HCT116 (cell line): Measurements from ENCODE around the gene CEP162. TPM values are rescaled to one million over a fixed set of nuclear protein-coding genes. Genes with fewer than 3 reads are reported as not detected.

ENCODE experiments used
- ATAC-seq: fragments of 200-7000 bp; cut with Tn5 transposase; 2 replicates; pipeline ENCODE4 v1.9.1; 2020; ENCODE audit warnings: mild to moderate bottlenecking, moderate library complexity
- BruUV-seq: library from RNA; stranded (reverse); fragments of 400-500 nt; replicated peaks from 2 replicates; lab custom pipeline; 2021; lab: Mats Ljungman, UMichigan
- CTCF ChIA-PET: fragments of 300-600 bp; sonication (Branson Sonifier 250); formaldehyde crosslinking; loops from one replicate; lab custom pipeline; 2021; ENCODE audit warnings: antibody characterized with exemption; lab: Charles Lee
- POLR2A ChIA-PET: fragments of 300-600, 350-600 bp; sonication (Branson Sonifier 250); formaldehyde crosslinking; loops from one replicate; lab custom pipeline; 2021; ENCODE audit warnings: antibody characterized with exemption; lab: Charles Lee
- RAD21 ChIA-PET, 2 experiments: fragments of 300-600 bp; sonication (Branson Sonifier 250); formaldehyde crosslinking; loops; one replicate each; lab custom pipeline; 2023; ENCODE audit warnings: low total read pairs in 2 of 2; ENCODE audit not compliant: uncharacterized antibody in 2 of 2, unreplicated experiment in 2 of 2, low non-redundant PET in 1 of 2; lab: Charles Lee
- DNase-seq: peaks from one replicate; pipeline ENCODE4 v3.0.0-alpha.2; 2010; ENCODE audit warnings: low read depth, low spot score
- H2AFZ ChIP-seq: fragments of 200-600 bp; shearing (Covaris generic), sonication (generic); 2 replicates; pipeline ENCODE4 v1.6.1; 2017; ENCODE audit warnings: low read depth, mixed run types, mixed read lengths, antibody characterized with exemption, low read length; ENCODE audit not compliant: poor library complexity, severe bottlenecking
- H3K27ac ChIP-seq: 2 replicates; pipeline ENCODE4 v1.5.1; 2012; ENCODE audit warnings: low read depth, low read length
- H3K27me3 ChIP-seq: fragments of 200-600 bp; sonication (generic); 2 replicates; pipeline ENCODE4 v1.6.1; 2016; ENCODE audit warnings: mixed run types, low read length, mixed read lengths; ENCODE audit not compliant: insufficient read depth
- H3K36me3 ChIP-seq, 2 experiments: fragments of 200-500 bp in 1 of 2; fragments of 200-600 bp in 1 of 2; sonication (Bioruptor generic) in 1 of 2; sonication (generic) in 1 of 2; 2 replicates each; pipeline versions ENCODE4 v1.5.1 to v1.6.1; 2014 to 2016; ENCODE audit warnings: low read length in 2 of 2, inconsistent platforms in 1 of 2, mixed read lengths in 1 of 2, mixed run types in 1 of 2; ENCODE audit not compliant: insufficient read depth in 2 of 2, control insufficient read depth in 1 of 2
- H3K4me1 ChIP-seq, 2 experiments: fragments of 200-600 bp in 1 of 2; sonication (generic) in 1 of 2; 2 replicates each; pipeline versions ENCODE4 v1.5.1 to v1.6.1; 2012 to 2017; ENCODE audit warnings: low read length in 2 of 2, inconsistent platforms in 1 of 2, mild to moderate bottlenecking in 1 of 2, mixed read lengths in 1 of 2, mixed run types in 1 of 2, moderate library complexity in 1 of 2; ENCODE audit not compliant: insufficient read depth in 2 of 2, control insufficient read depth in 1 of 2
- H3K4me2 ChIP-seq: fragments of 200-600 bp; sonication (generic); 2 replicates; pipeline ENCODE4 v1.6.1; 2017; ENCODE audit warnings: mixed run types, low read length, mixed read lengths
- H3K4me3 ChIP-seq, 2 experiments: fragments of 200-600 bp in 1 of 2; sonication (generic) in 1 of 2; replicated peaks in 1 of 2; 2 replicates each; pipeline ENCODE4 v1.5.1; 2011 to 2016; ENCODE audit warnings: low read length in 2 of 2, control low read depth in 1 of 2, low read depth in 1 of 2, mild to moderate bottlenecking in 1 of 2, mixed read lengths in 1 of 2, mixed run types in 1 of 2
- H3K79me2 ChIP-seq: fragments of 200-600 bp; sonication (generic); 2 replicates; pipeline ENCODE4 v1.6.1; 2017; ENCODE audit warnings: mild to moderate bottlenecking, mixed run types, low read length, moderate library complexity, mixed read lengths; ENCODE audit not compliant: insufficient read depth
- H3K9ac ChIP-seq: fragments of 200-600 bp; sonication (generic); 2 replicates; pipeline ENCODE4 v1.6.1; 2016; ENCODE audit warnings: low read length, mixed read lengths
- H3K9me2 ChIP-seq: fragments of 200-600 bp; sonication (generic), shearing (Covaris generic); 2 replicates; pipeline ENCODE4 v1.6.1; 2017; ENCODE audit warnings: mixed run types, mild to moderate bottlenecking, moderate library complexity; ENCODE audit not compliant: insufficient read depth
- H3K9me3 ChIP-seq, 2 experiments: fragments of 200-500 bp in 1 of 2; fragments of 200-600 bp in 1 of 2; sonication (Bioruptor generic) in 1 of 2; sonication (generic) in 1 of 2; 2 replicates each; pipeline ENCODE4 v1.6.1; 2014 to 2017; ENCODE audit warnings: low read length in 2 of 2, mixed read lengths in 2 of 2, inconsistent platforms in 1 of 2, low read depth in 1 of 2, mild to moderate bottlenecking in 1 of 2, mixed run types in 1 of 2, moderate library complexity in 1 of 2; ENCODE audit not compliant: control insufficient read depth in 1 of 2, insufficient read depth in 1 of 2
- H4K20me1 ChIP-seq: fragments of 200-600 bp; sonication (generic), shearing (Covaris generic); 2 replicates; pipeline ENCODE4 v1.6.1; 2017; ENCODE audit warnings: mixed run types, mild to moderate bottlenecking, moderate library complexity; ENCODE audit not compliant: insufficient read depth
- EZH2 ChIP-seq: fragments of 200-600 bp; sonication (generic); IDR thresholded peaks from 2 replicates; pipeline ENCODE4 v1.6.1; 2017; ENCODE audit warnings: antibody characterized with exemption, mixed run types
- EZH2phosphoT487 ChIP-seq: fragments of 200-600 bp; IDR thresholded peaks from 2 replicates; pipeline ENCODE4 v1.6.1; 2018; ENCODE audit warnings: antibody characterized with exemption, borderline replicate concordance
- FOSL1 ChIP-seq: IDR thresholded peaks from 2 replicates; pipeline ENCODE4 v1.6.1; 2012; ENCODE audit warnings: low read depth
- POLR2A ChIP-seq: IDR thresholded peaks from 2 replicates; pipeline ENCODE4 v1.7.0; 2011; ENCODE audit warnings: borderline replicate concordance; ENCODE audit not compliant: insufficient read depth, insufficient read length; ENCODE audit errors: extremely low read depth
- RAD21 ChIP-seq: IDR thresholded peaks from 2 replicates; pipeline ENCODE4 v1.6.1; 2012; ENCODE audit warnings: low read depth, mild to moderate bottlenecking
- SIN3A ChIP-seq: IDR thresholded peaks from 2 replicates; pipeline ENCODE4 v1.6.1; 2012; ENCODE audit warnings: low read depth
- SP1 ChIP-seq: IDR thresholded peaks from 2 replicates; pipeline ENCODE4 v1.6.1; 2012; ENCODE audit warnings: low read depth
- SRF ChIP-seq: IDR thresholded peaks from 2 replicates; pipeline ENCODE4 v1.6.1; 2012; ENCODE audit warnings: low read depth
- ZNF274 ChIP-seq: fragments of 200-500 bp; sonication (Bioruptor generic); IDR thresholded peaks from 2 replicates; pipeline ENCODE4 v1.6.1; 2014; ENCODE audit warnings: mild to moderate bottlenecking, low read depth, low read length, inconsistent platforms
- intact Hi-C: fragments of 100-400 bp; cut with micrococcal nuclease; formaldehyde crosslinking; loops from 2 replicates; pipeline ENCODE4 v1.10.0; 2022
- total RNA-seq: library from RNA; stranded (reverse); gene quantifications from one replicate; pipeline ENCODE4 v1.2.1, GENCODE V29; 2021; ENCODE audit not compliant: unreplicated experiment
- TF ChIP-seq, protein P1 (sequence below), 3 experiments: fragments of 200-600 bp in 1 of 3; sonication (generic) in 1 of 3; IDR thresholded peaks in 2 of 3; conservative IDR thresholded peaks in 1 of 3; 2 replicates each; pipeline ENCODE4 v1.5.1; 2012 to 2017; ENCODE audit warnings: low read depth in 2 of 3, low read length in 2 of 3, antibody characterized with exemption in 1 of 3, borderline replicate concordance in 1 of 3, control low read depth in 1 of 3, mild to moderate bottlenecking in 1 of 3, mixed read lengths in 1 of 3, mixed run types in 1 of 3, moderate library complexity in 1 of 3; ENCODE audit not compliant: insufficient read depth in 1 of 3
- TF ChIP-seq, protein P2 (sequence below): IDR thresholded peaks from 2 replicates; pipeline ENCODE4 v1.6.1; 2012
- TF ChIP-seq, protein P3 (sequence below): IDR thresholded peaks from 2 replicates; pipeline ENCODE4 v1.6.1; 2012

CEP162 gene
- total RNA-seq, 1 experiment from 2014 or later, result 5.5 TPM

DNA sequence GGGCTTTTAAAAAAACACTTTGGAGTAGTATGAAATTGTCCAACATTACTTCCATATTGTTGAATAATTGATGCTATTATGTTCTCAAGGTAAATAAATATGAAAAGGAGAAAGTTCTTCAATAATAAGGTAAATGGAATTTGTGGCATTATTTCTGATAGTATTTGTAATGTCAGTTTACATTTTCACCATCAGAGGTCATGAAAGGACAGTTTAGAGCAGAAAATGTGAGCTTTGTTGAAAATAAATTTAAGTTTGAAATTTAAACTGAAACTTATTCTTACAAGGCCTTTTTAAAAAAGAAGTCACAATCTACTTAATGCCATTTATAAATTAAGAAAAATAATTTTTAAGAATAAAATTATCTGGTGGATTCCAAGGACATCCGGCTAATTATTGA is 15.8 kb upstream of the CEP162 start:
- no peak overlapping the region for H3K4me3 ChIP-seq
- POLR2A ChIA-PET, result no interaction called here
- no peaks in the 10 kb centered on the region for H3K4me1 ChIP-seq
- H2AFZ ChIP-seq, result no peak overlapping the region
- no peaks in the 10 kb centered on the region for H3K9me3 ChIP-seq
- CTCF ChIA-PET, result interaction anchor here (1.2 kb wide), 1 partner anchor 1080 kb away, joined by 3 read pairs; no protein-coding TSS in a partner anchor
- no peaks in the 10 kb centered on the region for H3K36me3 ChIP-seq
- no peaks in the 10 kb centered on the region for H3K27me3 ChIP-seq
- no peaks in the 10 kb centered on the region for H4K20me1 ChIP-seq
- no peak for DNase-seq
- RAD21 ChIA-PET, result no interaction called here
- no peaks in the 10 kb centered on the region for H3K9me2 ChIP-seq
- intact Hi-C loops, result loop anchor here (5.0 kb wide), 1 partner anchor 884 kb away; no protein-coding TSS in a partner anchor
- TF ChIP-seq RAD21 (peak; percentile 38), SRF (no peak), EZH2phosphoT487 (no peak)
- TF ChIP-seq, protein P1, sequence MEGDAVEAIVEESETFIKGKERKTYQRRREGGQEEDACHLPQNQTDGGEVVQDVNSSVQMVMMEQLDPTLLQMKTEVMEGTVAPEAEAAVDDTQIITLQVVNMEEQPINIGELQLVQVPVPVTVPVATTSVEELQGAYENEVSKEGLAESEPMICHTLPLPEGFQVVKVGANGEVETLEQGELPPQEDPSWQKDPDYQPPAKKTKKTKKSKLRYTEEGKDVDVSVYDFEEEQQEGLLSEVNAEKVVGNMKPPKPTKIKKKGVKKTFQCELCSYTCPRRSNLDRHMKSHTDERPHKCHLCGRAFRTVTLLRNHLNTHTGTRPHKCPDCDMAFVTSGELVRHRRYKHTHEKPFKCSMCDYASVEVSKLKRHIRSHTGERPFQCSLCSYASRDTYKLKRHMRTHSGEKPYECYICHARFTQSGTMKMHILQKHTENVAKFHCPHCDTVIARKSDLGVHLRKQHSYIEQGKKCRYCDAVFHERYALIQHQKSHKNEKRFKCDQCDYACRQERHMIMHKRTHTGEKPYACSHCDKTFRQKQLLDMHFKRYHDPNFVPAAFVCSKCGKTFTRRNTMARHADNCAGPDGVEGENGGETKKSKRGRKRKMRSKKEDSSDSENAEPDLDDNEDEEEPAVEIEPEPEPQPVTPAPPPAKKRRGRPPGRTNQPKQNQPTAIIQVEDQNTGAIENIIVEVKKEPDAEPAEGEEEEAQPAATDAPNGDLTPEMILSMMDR (IDR thresholded peaks at IDR 0.05 in 2 of 3, conservative IDR thresholded peaks at IDR 0.05 in 1 of 3; ENCODE audit: borderline replicate concordance in 1 of 3, insufficient read depth in 1 of 3, low read depth in 2 of 3, low read length in 2 of 3), result peak in 1 of 3 experiments; percentile 22; a peak in 1 of 6 replicates
- TF ChIP-seq, all 23 proteins: peak for 2
- no peaks in the 10 kb centered on the region for H3K79me2 ChIP-seq
- no peak overlapping the region for H3K27ac ChIP-seq
- no peak overlapping the region for H3K4me2 ChIP-seq
- no TSS peak for BruUV-seq
- no peak for ATAC-seq
- no peak overlapping the region for H3K9ac ChIP-seq

DNA sequence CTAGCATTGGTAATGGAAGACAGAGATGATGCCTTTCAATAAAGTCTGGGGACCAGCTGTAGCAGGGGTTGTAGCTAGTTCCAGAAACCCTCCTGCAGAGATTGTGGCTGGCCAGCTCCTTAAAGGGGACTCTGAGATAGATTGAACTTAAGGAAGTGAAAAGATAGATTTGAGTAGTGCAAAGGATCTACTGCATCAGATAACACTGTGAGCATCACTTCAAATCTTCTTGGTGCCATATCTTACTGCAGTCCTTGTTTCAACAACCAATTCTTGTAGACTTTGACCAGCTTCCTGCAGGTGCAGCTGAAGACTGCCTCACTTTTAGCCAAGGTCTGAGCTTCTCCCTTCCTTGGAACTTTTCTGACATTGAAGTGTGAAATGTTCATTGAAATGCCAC is 14.8 kb upstream of the CEP162 start:
- Histone ChIP-seq H3K4me3 (no peak overlapping the region), H3K27me3 (no peaks in the 10 kb centered on the region), H3K4me1 (no peaks in the 10 kb centered on the region), H4K20me1 (no peaks in the 10 kb centered on the region), H3K79me2 (no peaks in the 10 kb centered on the region), H3K9me3 (no peaks in the 10 kb centered on the region), H3K27ac (no peak overlapping the region), H2AFZ (no peak overlapping the region), H3K36me3 (no peaks in the 10 kb centered on the region), H3K4me2 (no peak overlapping the region), H3K9ac (no peak overlapping the region), H3K9me2 (no peaks in the 10 kb centered on the region)
- ATAC-seq (no peak), DNase-seq (no peak)
- CTCF ChIA-PET, result interaction anchor here (1.2 kb wide), 1 partner anchor 1081 kb away, joined by 3 read pairs; no protein-coding TSS in a partner anchor
- RAD21 ChIA-PET, result no interaction called here
- intact Hi-C loops, result loop anchor here (5.0 kb wide), 1 partner anchor 885 kb away; no protein-coding TSS in a partner anchor
- no TSS peak for BruUV-seq
- POLR2A ChIA-PET, result no interaction called here
- TF ChIP-seq, protein P1 (IDR thresholded peaks at IDR 0.05 in 2 of 3, conservative IDR thresholded peaks at IDR 0.05 in 1 of 3; ENCODE audit: borderline replicate concordance in 1 of 3, insufficient read depth in 1 of 3, low read depth in 2 of 3, low read length in 2 of 3), result no peak
- TF ChIP-seq EZH2 (no peak), SIN3A (no peak), ZNF274 (no peak), FOSL1 (no peak), RAD21 (no peak), SP1 (no peak), POLR2A (no peak)
- TF ChIP-seq, protein P2, sequence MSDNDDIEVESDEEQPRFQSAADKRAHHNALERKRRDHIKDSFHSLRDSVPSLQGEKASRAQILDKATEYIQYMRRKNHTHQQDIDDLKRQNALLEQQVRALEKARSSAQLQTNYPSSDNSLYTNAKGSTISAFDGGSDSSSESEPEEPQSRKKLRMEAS, result no peak
- TF ChIP-seq, protein P3, sequence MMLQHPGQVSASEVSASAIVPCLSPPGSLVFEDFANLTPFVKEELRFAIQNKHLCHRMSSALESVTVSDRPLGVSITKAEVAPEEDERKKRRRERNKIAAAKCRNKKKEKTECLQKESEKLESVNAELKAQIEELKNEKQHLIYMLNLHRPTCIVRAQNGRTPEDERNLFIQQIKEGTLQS, result no peak
